K562 (cell line): ENCODE measurements around the gene TMEM132D. TPM values are rescaled to one million over a fixed set of nuclear protein-coding genes. Genes with fewer than 3 reads are reported as not detected.

Source experiments
- ATAC-seq: fragments of 200-7000 bp; cut with Tn5 transposase; 3 replicates; pipeline ENCODE4 v1.9.1; 2020; ENCODE audit warnings: moderate library complexity
- BruUV-seq: library from RNA; stranded (reverse); fragments of 400-500 nt; replicated peaks from 2 replicates; lab custom pipeline; 2021; lab: Mats Ljungman, UMichigan
- CTCF ChIA-PET: fragments of 300-600 bp; formaldehyde crosslinking; extraction: SDS; loops from one replicate; lab custom pipeline; 2021; ENCODE audit warnings: low intra/inter-chr PET ratio; lab: Yijun Ruan, JAX
- POLR2A ChIA-PET: fragments of 300-600, 350-650 bp; sonication (Branson Sonifier 250); formaldehyde crosslinking; extraction: SDS; loops from one replicate; lab custom pipeline; 2021; ENCODE audit warnings: antibody characterized with exemption, inconsistent platforms; lab: Yijun Ruan, JAX
- DNase-seq, 4 experiments: peaks; one replicate each; pipeline versions ENCODE4 v3.0.0 to v3.0.0-alpha.2; 2011 to 2018; ENCODE audit warnings: low spot score in 3 of 4, mixed read lengths in 3 of 4; ENCODE audit errors: extremely low read depth in 1 of 4
- FAIRE-seq: peaks from 2 replicates; lab custom pipeline; 2011; peaks lifted over from hg19 to GRCh38; lab: Jason Lieb, UNC
- H2AFZ ChIP-seq: 2 replicates; pipeline ENCODE4 v1.6.0; 2011; ENCODE audit warnings: low read depth, low read length, control low read depth, inconsistent platforms
- H3K27ac ChIP-seq: fragments of 200-600 bp; 3 replicates; pipeline ENCODE4 v1.8.0; 2011; ENCODE audit warnings: low read depth, mild to moderate bottlenecking, control low read depth, inconsistent platforms, low read length, moderate library complexity, mixed read lengths; ENCODE audit errors: extremely low read depth
- H3K27me3 ChIP-seq, 2 experiments: fragments of 300-600 bp in 1 of 2; 2 replicates in 1 of 2; 3 replicates in 1 of 2; pipeline versions ENCODE4 v1.6.0 to v1.8.0; 2011; ENCODE audit warnings: inconsistent platforms in 2 of 2, low read length in 2 of 2, mild to moderate bottlenecking in 1 of 2, mixed read lengths in 1 of 2, moderate library complexity in 1 of 2; ENCODE audit not compliant: control insufficient read depth in 2 of 2, insufficient read depth in 2 of 2
- H3K36me3 ChIP-seq: fragments of 300-600 bp; 3 replicates; pipeline ENCODE4 v1.8.0; 2011; ENCODE audit warnings: mild to moderate bottlenecking, low read length, inconsistent platforms; ENCODE audit not compliant: control insufficient read depth, insufficient read depth
- H3K4me1 ChIP-seq, 2 experiments: fragments of 200-600 bp in 1 of 2; replicated peaks in 1 of 2; 2 replicates in 1 of 2; 3 replicates in 1 of 2; pipeline versions ENCODE4 v1.5.1 to v1.8.0; 2011; ENCODE audit warnings: inconsistent platforms in 2 of 2, low read length in 2 of 2, mild to moderate bottlenecking in 1 of 2, mixed read lengths in 1 of 2, moderate library complexity in 1 of 2; ENCODE audit not compliant: control insufficient read depth in 2 of 2, insufficient read depth in 2 of 2
- H3K4me2 ChIP-seq: 2 replicates; pipeline ENCODE4 v1.6.1; 2011; ENCODE audit warnings: low read length, control low read depth, inconsistent platforms, mixed read lengths; ENCODE audit not compliant: insufficient read depth
- H3K4me3 ChIP-seq: fragments of 200-600 bp; sonication (generic), shearing (Covaris generic); 2 replicates; pipeline ENCODE4 v1.5.1; 2016; ENCODE audit warnings: control low read depth, inconsistent platforms
- H3K79me2 ChIP-seq: fragments of 200-600 bp; 3 replicates; pipeline ENCODE4 v1.8.0; 2011; ENCODE audit warnings: low read length, inconsistent platforms; ENCODE audit not compliant: control insufficient read depth, insufficient read depth
- H3K9ac ChIP-seq, 2 experiments: 2 replicates each; pipeline versions ENCODE4 v1.6.0 to v1.6.1; 2011; ENCODE audit warnings: low read depth in 2 of 2, low read length in 2 of 2, control low read depth in 1 of 2, inconsistent platforms in 1 of 2, mild to moderate bottlenecking in 1 of 2, mixed read lengths in 1 of 2; ENCODE audit not compliant: insufficient read depth in 1 of 2
- H3K9me1 ChIP-seq: one replicate; pipeline ENCODE4 v1.6.0; 2011; ENCODE audit warnings: inconsistent platforms, mild to moderate bottlenecking, low read length, moderate library complexity; ENCODE audit not compliant: control insufficient read depth, insufficient read depth
- H3K9me3 ChIP-seq: replicated peaks from 2 replicates; pipeline ENCODE4 v1.5.1; 2011; ENCODE audit warnings: low read depth, low read length, inconsistent platforms; ENCODE audit not compliant: control insufficient read depth, insufficient read depth
- H4K20me1 ChIP-seq: replicated peaks from 2 replicates; pipeline ENCODE4 v1.6.1; 2011; ENCODE audit warnings: low read length, inconsistent platforms, mixed read lengths; ENCODE audit not compliant: control insufficient read depth, insufficient read depth
- CBFA2T3 ChIP-seq: fragments of 450-650 bp; IDR thresholded peaks from 2 replicates; pipeline ENCODE4 v1.6.1; 2017
- CEBPB ChIP-seq: fragments of 450-650 bp; IDR thresholded peaks from 2 replicates; pipeline ENCODE4 v1.6.1; 2016; ENCODE audit warnings: missing genetic modification characterization, missing compliant biosample characterization
- CREB5 ChIP-seq: fragments of 250-450 bp; sonication (Bioruptor Pico); IDR thresholded peaks from 2 replicates; pipeline ENCODE4 v1.5.0; 2020; ENCODE audit warnings: mild to moderate bottlenecking
- E2F6 ChIP-seq, 2 experiments: IDR thresholded peaks; 2 replicates each; pipeline ENCODE4 v1.6.1; 2011; ENCODE audit warnings: borderline replicate concordance in 1 of 2, control low read depth in 1 of 2, low read depth in 1 of 2, low read length in 1 of 2, mild to moderate bottlenecking in 1 of 2, mixed read lengths in 1 of 2, moderate library complexity in 1 of 2; ENCODE audit not compliant: insufficient read depth in 1 of 2, insufficient read length in 1 of 2, poor library complexity in 1 of 2, severe bottlenecking in 1 of 2; ENCODE audit errors: extremely low read depth in 1 of 2
- MED1 ChIP-seq: sonication (generic); formaldehyde crosslinking; IDR thresholded peaks from 2 replicates; pipeline ENCODE4 v1.8.1; 2023; ENCODE audit warnings: missing genetic modification reagents, borderline replicate concordance
- NFYB ChIP-seq: IDR thresholded peaks from 2 replicates; pipeline ENCODE4 v1.6.1; 2011; ENCODE audit warnings: mild to moderate bottlenecking, moderate library complexity; ENCODE audit not compliant: insufficient read length; ENCODE audit errors: extremely low read depth
- NR2F6 ChIP-seq: fragments of 450-650 bp; formaldehyde crosslinking; IDR thresholded peaks from 2 replicates; pipeline ENCODE4 v1.4.0; 2020; ENCODE audit warnings: mild to moderate bottlenecking
- SIN3A ChIP-seq, 2 experiments: fragments of 150-350 bp in 1 of 2; IDR thresholded peaks; 2 replicates each; pipeline ENCODE4 v1.6.1; 2011 to 2016; ENCODE audit warnings: borderline replicate concordance in 2 of 2, low read depth in 2 of 2, low read length in 2 of 2, mild to moderate bottlenecking in 2 of 2, moderate library complexity in 2 of 2; ENCODE audit not compliant: control insufficient read depth in 1 of 2
- TAF1 ChIP-seq: IDR thresholded peaks from 2 replicates; pipeline ENCODE4 v1.6.1; 2011; ENCODE audit warnings: mild to moderate bottlenecking, low read length, moderate library complexity; ENCODE audit not compliant: insufficient read depth, control insufficient read depth, severe bottlenecking; ENCODE audit errors: extremely low read depth
- TFAP4 ChIP-seq: sonication (generic); formaldehyde crosslinking; IDR thresholded peaks from 2 replicates; pipeline ENCODE4 v1.8.0; 2022; ENCODE audit warnings: missing genetic modification reagents, mild to moderate bottlenecking, moderate library complexity, borderline replicate concordance
- THRB ChIP-seq: fragments of 450-650 bp; formaldehyde crosslinking; conservative IDR thresholded peaks from 2 replicates; pipeline ENCODE4 v1.4.0; 2022; ENCODE audit warnings: mild to moderate bottlenecking, missing genetic modification characterization
- ZNF311 ChIP-seq: fragments of 250-450 bp; sonication (Bioruptor Pico); IDR thresholded peaks from 2 replicates; pipeline ENCODE4 v1.4.0; 2020; ENCODE audit warnings: mild to moderate bottlenecking, moderate library complexity
- ZNF785 ChIP-seq: fragments of 250-450 bp; sonication (Bioruptor Pico); IDR thresholded peaks from 2 replicates; pipeline ENCODE4 v1.4.0; 2020; ENCODE audit warnings: mild to moderate bottlenecking
- WGBS: fragments of 100-300 bp; shearing (Covaris generic); methylation state at CpG from one replicate; pipeline ENCODE4 v1.1.6; 2016; ENCODE audit warnings: low coverage, mixed read lengths; ENCODE audit not compliant: insufficient coverage; ENCODE audit errors: missing lambda C conversion rate; 5-methylcytosine and 5-hydroxymethylcytosine counted together
- in situ Hi-C: fragments of 300-500 bp; cut with MboI; formaldehyde crosslinking; loops from 4 replicates; pipeline ENCODE4 v1.15.0; 2018; ENCODE audit warnings: inconsistent platforms, mixed read lengths
- intact Hi-C: fragments of 100-400 bp; cut with micrococcal nuclease; formaldehyde crosslinking; loops from 2 replicates; pipeline ENCODE4 v1.14.2; 2022
- polyA plus RNA-seq, 8 experiments: library from polyadenylated mRNA; depleted of rRNA in 4 of 8; stranded (reverse) in 5 of 8; unstranded in 3 of 8; fragments of >200 nt; fragmentation: Nextera tagmentation in 2 of 8; fragmentation: Illumina TruSeq in 1 of 8; extraction: Ambion mirVana in 2 of 8; extraction: Trizol in 1 of 8; gene quantifications; 2 replicates each; pipeline versions ENCODE4 v1.2.1 to v1.2.3, GENCODE V29; 2011 to 2014; ENCODE audit warnings: inconsistent platforms in 1 of 8, missing spikeins in 1 of 8
- total RNA-seq, 7 experiments: library from RNA; depleted of rRNA in 6 of 7; stranded (reverse); fragments of >200 nt in 6 of 7; fragmentation: Illumina TruSeq in 2 of 7; extraction: Trizol in 2 of 7; gene quantifications; 2 replicates each; pipeline versions ENCODE4 v1.2.1 to v1.2.3, GENCODE V29; 2011 to 2021; ENCODE audit warnings: low replicate concordance in 1 of 7

The TMEM132D gene
- total and polyA plus RNA-seq, 9 of the 15 experiments (the other 6 are each of a cell fraction or from before 2014, with no cell fraction given): not detected

GRCh38 chr12:129571901-129572494 is 331.8 kb downstream of the TMEM132D start (continued):
- TF ChIP-seq CREB5 (no peak), NFYB (no peak), CBFA2T3 (no peak), TAF1 (no peak), E2F6 (IDR thresholded peaks at IDR 0.05; ENCODE audit: borderline replicate concordance in 1 of 2, extremely low read depth in 1 of 2, insufficient read depth in 1 of 2, insufficient read length in 1 of 2, low read depth in 1 of 2, low read length in 1 of 2, poor library complexity in 1 of 2, severe bottlenecking in 1 of 2) (no peak)

- Histone ChIP-seq H3K4me3 (no peak overlapping the region), H3K27me3 (peaks cover 0 to 19% of the 10 kb centered on the region in 2 experiments; a peak in 3 of 5 replicates), H3K9me1 (no peaks in the 10 kb centered on the region), H3K36me3 (no peaks in the 10 kb centered on the region), H3K9me3 (no peaks in the 10 kb centered on the region), H3K4me1 (no peaks in the 10 kb centered on the region), H2AFZ (no peak overlapping the region), H3K79me2 (no peaks in the 10 kb centered on the region), H3K4me2 (no peak overlapping the region), H3K27ac (no peak overlapping the region), H3K9ac (no peak overlapping the region), H4K20me1 (no peaks in the 10 kb centered on the region)
- ChIA-PET POLR2A (no interaction called here), CTCF (no interaction called here)
- in situ Hi-C loops: no loop called here
- FAIRE-seq (no peak), DNase-seq (no peak), ATAC-seq (no peak)
- no TSS peak for BruUV-seq
- intact Hi-C loops: no loop called here
- WGBS: 0% methylated on average over 12 of the region's 12 CpGs
- TF ChIP-seq THRB (CRISPR knock-in tag) (no peak), TFAP4 (no peak), CEBPB (tag) (no peak), ZNF785 (no peak), MED1 (CRISPR knock-in tag) (no peak), ZNF311 (CRISPR knock-in tag) (no peak), SIN3A (IDR thresholded peaks at IDR 0.05; ENCODE audit: borderline replicate concordance in 2 of 2, control insufficient read depth in 1 of 2, low read depth in 2 of 2, low read length in 2 of 2) (no peak), NR2F6 (CRISPR knock-in tag) (no peak)
These were observed 332.9 kb downstream of the TMEM132D start for GRCh38 chr12:129570796-129571400.
